Hematopoietic multipotent progenitor cell (in vitro differentiated cells): ENCODE data around the gene PTTG1IP2. TPM values are rescaled to one million over a fixed set of nuclear protein-coding genes. Genes with fewer than 3 reads are reported as not detected.

Source experiments
- DNase-seq, 3 donors: peaks; one replicate each; pipeline ENCODE4 v3.0.0-alpha.2; 2011 to 2015; ENCODE audit warnings: low read depth in 2 of 3, low spot score in 2 of 3
- total RNA-seq: library from RNA; depleted of rRNA; stranded (reverse); fragments of >200 nt; gene quantifications from one replicate; pipeline ENCODE4 v1.2.3, GENCODE V29; 2012

PTTG1IP2 gene
- total RNA-seq, result not detected

GRCh38 chr7:90469554-90469953, at the start of gene PTTG1IP2:
Gene PTTG1IP2 (plus strand): TSS chr7:90469639. CDS start chr7:90469787, 148 bp downstream.
- no peak for DNase-seq

DNA sequence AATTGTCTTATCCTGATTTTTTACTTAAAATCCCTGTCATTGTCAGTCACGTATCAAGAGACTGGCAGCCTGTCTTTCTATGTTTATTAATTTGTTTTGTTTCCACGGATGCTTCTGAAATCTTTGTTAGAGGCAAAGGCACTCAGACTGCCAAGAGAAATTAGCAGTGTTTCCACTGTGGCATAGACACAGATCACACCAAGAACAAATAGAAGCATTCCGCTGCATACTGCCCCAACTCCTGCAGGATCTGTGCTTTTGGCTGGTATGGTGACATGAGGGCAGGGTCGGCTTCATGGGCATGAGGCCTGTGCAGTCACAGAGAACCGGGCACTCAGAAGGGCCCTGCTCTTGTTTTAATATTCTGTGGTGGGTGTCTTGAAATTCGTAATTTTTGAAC, 47.8 kb upstream of the PTTG1IP2 start:
- DNase-seq, result no peak

GRCh38 chr7:90424720-90425119, 44.7 kb upstream of the PTTG1IP2 start:
- DNase-seq, result no peak

GRCh38 chr7:90425376-90425775, 44.1 kb upstream of the PTTG1IP2 start:
- DNase-seq, result no peak

DNA sequence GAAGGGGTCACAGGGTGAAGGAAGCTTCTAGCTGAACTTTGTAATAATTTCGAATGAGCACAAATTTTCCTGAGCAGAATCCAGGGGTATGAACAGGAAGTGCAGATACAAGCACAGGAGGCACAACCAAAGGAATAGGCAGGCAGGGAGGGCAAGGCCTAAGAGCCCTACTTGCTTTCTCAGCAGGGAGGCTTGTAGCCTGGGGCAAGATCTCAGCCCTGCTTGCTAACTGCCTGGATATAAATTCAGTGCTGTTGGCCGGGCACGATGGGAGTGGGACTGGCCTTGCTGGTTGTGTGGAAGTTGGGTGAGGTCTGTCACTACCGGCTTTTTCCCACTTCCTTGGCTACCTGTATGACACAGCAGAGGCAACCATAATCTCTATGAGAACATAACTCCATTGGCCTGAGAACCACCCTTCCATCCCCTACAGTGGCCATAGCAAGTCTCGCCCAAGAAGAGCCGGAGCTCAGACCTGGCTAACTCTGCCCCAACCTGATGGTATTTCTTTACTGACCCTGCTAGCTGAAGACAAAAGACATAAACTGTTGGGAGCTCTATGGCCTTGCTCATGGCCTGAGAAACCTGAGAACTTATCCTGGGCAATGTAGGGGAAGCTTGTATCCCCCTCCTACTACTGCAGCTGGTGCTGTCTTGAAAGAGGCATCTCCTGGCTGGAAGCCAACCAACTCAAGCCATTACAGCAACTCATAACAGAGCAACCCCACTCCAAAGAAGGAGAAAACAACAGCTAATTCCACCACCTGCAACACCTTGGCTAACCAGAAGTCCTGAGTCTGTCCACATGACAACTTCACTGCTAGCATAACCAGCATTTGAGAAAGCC, 38.6 kb upstream of the PTTG1IP2 start:
- no peak for DNase-seq

DNA sequence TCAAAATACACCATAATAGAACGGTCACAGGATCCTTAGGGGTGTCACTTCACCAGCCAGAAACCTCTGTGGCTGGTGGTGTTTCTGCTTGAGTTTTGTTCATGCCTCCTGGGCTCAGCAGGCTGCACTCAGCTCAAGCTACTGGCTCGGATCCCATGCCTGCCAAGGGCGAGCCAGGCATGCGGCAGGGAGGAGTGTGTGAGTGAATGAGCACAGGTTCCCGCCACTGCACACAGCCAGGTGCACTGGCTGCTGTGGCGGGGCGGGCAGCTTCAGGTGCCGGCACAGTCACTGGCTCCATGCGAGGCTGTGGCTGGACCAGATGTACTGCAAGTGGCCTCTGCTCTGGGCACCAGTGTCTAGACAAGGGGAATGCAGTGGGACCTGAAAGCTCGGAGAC, 36.7 kb upstream of the PTTG1IP2 start:
- DNase-seq, result no peak

DNA sequence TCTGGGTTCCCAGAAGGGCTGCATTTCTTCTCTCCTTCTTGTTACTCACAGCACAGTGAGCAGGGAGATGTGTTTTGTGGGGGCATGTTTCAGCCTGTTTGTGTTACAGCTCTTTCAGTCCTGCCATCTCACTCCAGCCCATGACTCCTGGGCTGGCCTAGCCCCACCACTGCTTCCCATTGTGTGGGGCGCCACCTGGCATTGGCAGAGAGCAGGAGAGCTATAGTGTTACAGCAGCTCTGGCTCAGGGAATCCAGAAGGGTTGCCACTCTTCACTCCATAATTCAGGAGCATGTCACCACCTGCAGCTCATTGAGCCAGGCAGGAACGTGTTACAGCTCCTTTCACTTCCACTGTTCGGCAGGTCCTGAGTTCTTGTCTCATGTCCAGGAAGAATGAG, 36.2 kb upstream of the PTTG1IP2 start:
- no peak for DNase-seq

- DNase-seq, result no peak
Observed at GRCh38 chr7:90445633-90446032, 23.8 kb upstream of the PTTG1IP2 start.

GRCh38 chr7:90446137-90446899, 23.1 kb upstream of the PTTG1IP2 start:
- no peak for DNase-seq

DNA sequence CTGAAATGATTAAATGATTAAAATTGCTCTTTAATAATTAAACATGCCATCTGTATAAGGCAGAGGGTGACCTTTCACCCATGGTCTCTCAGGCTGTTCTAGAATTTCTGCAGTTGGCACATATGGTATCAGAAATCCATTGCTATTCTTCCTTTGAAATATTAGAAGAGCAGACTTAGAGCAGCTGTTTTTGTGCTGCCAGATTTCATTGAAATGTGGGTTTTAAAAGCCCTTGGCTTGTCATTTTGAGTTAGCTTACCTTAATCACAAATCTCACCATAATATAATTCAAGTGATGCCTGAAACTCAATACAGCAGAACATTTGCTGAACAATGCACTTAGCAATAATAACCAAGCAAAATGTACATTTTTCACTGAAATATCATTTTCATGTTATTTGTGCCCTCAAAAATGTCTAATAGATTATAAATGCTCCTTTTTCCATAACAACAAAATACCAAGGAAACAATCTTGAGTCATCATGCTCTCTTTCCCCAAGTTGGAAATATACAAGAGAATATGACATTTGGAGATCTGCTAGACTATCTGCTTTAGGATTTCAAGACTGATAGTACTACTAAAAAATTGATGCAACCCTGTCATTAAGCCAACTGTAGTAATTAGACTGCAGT, 16.1 kb upstream of the PTTG1IP2 start:
- DNase-seq, result no peak

DNA sequence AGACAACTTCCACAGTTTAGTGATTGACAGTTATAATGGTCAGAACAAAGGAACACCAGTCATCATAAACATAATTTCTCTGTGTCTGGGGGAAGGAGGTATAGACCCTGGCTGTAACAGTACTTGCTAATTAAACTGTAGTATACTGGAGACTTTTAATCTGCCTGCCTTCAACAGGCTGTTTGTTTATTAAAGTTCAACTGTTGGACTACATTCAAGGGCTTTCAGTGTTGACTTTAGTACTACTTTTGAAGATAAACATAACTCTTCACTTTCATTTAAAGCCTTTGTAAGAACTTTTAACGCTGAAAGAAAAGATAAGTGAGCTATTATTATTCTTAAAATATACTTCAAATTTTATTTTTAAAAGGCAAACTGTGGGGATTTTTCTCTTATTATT, 15.5 kb upstream of the PTTG1IP2 start:
- no peak for DNase-seq

DNA sequence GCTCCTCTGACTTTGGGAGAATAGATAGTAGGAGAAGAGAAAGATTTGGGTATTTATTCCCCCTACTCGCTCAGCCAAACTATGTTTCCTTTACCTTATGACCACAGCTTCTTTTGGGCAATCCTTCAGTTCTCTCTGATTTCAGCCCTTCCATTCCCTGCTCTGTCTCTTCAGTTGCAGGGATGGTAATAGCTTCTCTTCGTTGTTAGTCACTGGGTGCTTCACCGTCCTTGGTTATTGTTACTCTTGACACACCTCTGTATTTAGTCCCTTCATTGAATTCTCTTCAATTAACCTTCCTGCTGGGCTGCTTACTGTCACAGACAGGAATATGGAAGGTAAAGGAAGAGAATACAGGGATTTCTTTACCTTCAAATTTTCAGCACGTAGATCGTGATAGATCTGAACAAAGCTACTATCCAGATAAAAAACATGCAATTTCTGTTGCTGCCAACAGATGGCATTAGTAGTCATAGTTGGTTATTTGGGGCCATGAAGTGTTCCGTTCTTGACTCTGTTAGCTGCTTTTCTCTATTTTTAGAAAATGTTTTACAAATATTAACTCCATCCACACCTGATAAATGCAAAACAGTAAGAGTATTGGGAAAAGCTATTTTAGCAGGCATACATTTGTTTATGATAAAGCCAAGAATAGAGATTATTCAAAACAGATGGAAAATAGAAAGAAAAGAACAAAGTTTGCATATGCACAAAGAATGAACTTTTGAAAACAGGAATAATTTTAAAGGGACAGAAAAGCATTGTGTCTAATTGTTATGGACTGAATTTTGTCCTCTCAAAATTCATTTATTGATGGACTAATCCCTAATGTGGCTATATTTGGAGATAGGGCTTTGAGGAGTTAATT, 14.0 kb upstream of the PTTG1IP2 start:
- peak in 2 of 3 donors; percentile 16 to 70 for DNase-seq

GRCh38 chr7:90458104-90458503, 11.3 kb upstream of the PTTG1IP2 start:
- no peak for DNase-seq

DNA sequence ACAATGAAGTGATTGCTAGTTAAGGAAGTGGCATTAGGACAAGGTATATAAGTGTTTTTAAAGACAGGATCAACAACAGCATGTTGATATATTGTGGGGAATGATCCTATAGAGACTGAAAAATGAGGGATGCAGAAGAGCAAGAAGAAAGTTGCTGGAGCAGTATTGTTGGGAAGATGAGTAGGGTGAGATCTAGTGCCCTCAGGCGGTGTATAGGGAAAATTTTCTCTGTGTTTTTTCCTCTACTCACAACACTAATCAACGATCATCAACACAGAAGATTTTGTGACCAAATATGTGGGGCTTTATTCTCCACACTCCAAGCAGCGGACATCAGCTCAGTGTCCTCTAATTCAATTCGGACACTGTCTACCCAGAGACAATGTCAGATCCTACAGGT, 9.6 kb upstream of the PTTG1IP2 start:
- DNase-seq, result no peak

DNA sequence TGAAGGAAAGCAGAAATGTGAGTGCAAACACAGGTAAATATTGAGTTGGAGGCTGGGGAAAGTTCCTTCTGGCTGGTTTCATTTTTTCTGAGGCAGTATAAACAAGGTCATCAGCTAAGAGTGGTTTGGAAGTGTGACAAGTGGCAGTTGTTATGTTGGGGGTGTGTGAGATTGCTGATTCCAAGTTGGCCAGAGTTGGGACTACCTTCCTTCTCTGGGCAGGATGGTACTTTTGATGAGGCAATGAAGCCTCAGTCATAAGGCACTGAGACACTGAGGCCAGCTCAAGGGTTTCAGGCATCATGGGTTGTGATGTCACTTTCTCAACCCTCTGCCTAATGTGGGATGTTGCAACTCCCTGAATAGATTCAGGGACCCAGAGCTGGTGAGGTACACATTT, 8.2 kb upstream of the PTTG1IP2 start:
- DNase-seq, result no peak

DNA sequence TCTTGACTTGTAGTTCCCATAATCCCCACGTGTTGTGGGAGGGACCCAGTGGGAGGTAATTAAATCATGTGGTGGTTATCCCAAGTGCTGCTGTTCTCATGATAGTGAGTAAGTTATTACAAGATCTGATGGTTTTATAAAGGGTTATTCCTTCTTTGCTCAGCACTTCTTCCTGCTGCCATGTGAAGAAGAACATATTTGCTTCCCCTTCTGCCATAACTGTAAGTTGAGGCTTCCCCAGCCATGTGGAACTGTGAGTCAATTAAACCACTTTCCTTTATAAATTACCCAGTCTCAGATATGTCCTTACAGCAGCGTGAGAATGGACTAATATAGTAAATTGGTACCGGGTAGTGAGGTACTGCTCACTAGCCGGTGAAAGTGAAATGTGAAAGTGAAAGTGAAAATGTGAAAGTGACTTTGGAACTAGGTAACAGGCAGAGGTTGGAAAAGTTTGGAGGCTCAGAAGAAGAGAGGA, 6.2 kb upstream of the PTTG1IP2 start:
- peak in 2 of 3 donors; percentile 18 to 55 for DNase-seq

- no peak for DNase-seq
Observed at GRCh38 chr7:90465816-90466215, 3.6 kb upstream of the PTTG1IP2 start.

GRCh38 chr7:90472805-90473540, 3.5 kb downstream of the PTTG1IP2 start:
- DNase-seq, result no peak

- DNase-seq, result no peak
Observed at GRCh38 chr7:90473814-90474213, 4.4 kb downstream of the PTTG1IP2 start.
